Progenitor cell of endocrine pancreas (in vitro differentiated cells): ENCODE results near the gene TMEM129. TPM values are rescaled to one million over a fixed set of nuclear protein-coding genes. Genes with fewer than 3 reads are reported as not detected.

Experiments
- DNase-seq: peaks from one replicate; pipeline ENCODE4 v3.0.0; 2021; ENCODE audit warnings: low spot score; ENCODE audit not compliant: unreplicated experiment
- H3K27ac Mint-ChIP-seq: 2 replicates; pipeline ENCODE4 v1.8.0; 2021; ENCODE audit warnings: mild to moderate bottlenecking, moderate library complexity, mixed read lengths
- H3K27me3 Mint-ChIP-seq: 2 replicates; pipeline ENCODE4 v1.8.0; 2021; ENCODE audit warnings: mixed read lengths
- H3K36me3 Mint-ChIP-seq: 2 replicates; pipeline ENCODE4 v1.8.0; 2022; ENCODE audit warnings: mixed read lengths; ENCODE audit not compliant: insufficient read depth
- H3K4me1 Mint-ChIP-seq: 2 replicates; pipeline ENCODE4 v1.8.0; 2021; ENCODE audit warnings: low read depth, mixed read lengths
- H3K4me3 Mint-ChIP-seq: 2 replicates; pipeline ENCODE4 v1.8.0; 2021; ENCODE audit warnings: low read depth, mild to moderate bottlenecking, moderate library complexity, mixed read lengths
- H3K9me3 Mint-ChIP-seq: 2 replicates; pipeline ENCODE4 v1.8.0; 2021; ENCODE audit warnings: low read depth, mixed read lengths
- total RNA-seq: library from RNA; stranded (reverse); gene quantifications from 2 replicates; pipeline ENCODE4 v1.2.1, GENCODE V29; 2021
- TF ChIP-seq, protein P1 (sequence below): fragments of 200-600 bp; sonication (generic); IDR thresholded peaks from one replicate; pipeline ENCODE4 v1.5.0; 2021; ENCODE audit warnings: antibody characterized with exemption, mild to moderate bottlenecking; ENCODE audit not compliant: unreplicated experiment

TMEM129 gene
- total RNA-seq, 1 donor from 2014 or later = 30.0 TPM

DNA sequence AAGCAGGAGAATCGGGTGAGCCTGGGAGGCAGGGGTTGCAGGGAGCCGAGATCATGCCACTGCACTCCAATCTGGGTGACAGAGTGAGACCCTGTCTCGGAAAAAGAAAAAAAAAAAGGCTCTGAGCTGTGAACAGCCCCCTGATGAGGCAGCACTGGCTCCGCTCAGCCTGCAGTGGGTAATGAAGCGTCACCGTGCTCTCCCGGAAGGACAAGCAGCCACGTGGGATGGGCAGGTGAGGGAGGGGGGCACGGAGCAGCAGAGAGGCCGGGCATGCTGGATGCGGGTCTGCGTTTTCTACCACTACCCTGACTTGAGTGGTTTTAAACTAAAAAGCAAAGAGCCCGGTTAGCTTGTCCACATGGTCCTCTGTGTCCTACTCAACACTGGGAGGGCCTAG is 15.7 kb upstream of the TMEM129 start:
- H3K27ac Mint-ChIP-seq = no peak overlapping the region
- peaks cover 4% of the 10 kb centered on the region for H3K9me3 Mint-ChIP-seq
- TF ChIP-seq, protein P1, sequence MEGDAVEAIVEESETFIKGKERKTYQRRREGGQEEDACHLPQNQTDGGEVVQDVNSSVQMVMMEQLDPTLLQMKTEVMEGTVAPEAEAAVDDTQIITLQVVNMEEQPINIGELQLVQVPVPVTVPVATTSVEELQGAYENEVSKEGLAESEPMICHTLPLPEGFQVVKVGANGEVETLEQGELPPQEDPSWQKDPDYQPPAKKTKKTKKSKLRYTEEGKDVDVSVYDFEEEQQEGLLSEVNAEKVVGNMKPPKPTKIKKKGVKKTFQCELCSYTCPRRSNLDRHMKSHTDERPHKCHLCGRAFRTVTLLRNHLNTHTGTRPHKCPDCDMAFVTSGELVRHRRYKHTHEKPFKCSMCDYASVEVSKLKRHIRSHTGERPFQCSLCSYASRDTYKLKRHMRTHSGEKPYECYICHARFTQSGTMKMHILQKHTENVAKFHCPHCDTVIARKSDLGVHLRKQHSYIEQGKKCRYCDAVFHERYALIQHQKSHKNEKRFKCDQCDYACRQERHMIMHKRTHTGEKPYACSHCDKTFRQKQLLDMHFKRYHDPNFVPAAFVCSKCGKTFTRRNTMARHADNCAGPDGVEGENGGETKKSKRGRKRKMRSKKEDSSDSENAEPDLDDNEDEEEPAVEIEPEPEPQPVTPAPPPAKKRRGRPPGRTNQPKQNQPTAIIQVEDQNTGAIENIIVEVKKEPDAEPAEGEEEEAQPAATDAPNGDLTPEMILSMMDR = no peak
- H3K4me1 Mint-ChIP-seq = no peaks in the 10 kb centered on the region
- no peaks in the 10 kb centered on the region for H3K27me3 Mint-ChIP-seq
- DNase-seq = no peak
- peaks cover 25% of the 10 kb centered on the region for H3K36me3 Mint-ChIP-seq
- no peak overlapping the region for H3K4me3 Mint-ChIP-seq

DNA sequence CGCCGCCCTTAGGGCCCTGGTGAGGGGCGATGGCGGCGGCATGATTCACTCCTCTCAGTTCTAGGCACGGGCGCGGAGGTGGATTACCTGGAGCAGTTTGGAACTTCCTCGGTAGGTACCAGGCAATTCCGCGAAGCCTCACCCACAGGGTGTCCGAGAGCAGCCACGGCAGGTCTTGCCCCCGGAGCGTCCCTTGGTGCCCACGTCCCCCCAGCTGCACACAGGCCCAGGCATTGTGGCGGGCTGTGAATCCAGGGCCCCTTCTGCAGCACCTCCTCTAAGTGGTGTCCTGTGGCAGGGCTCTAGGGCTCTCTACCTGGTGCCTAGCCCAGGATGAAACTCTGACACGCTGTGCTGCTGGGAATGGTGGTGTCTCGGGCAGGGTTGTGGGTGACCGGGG is 14.1 kb upstream of the TMEM129 start:
- H3K36me3 Mint-ChIP-seq = peaks cover 20% of the 10 kb centered on the region
- H3K4me3 Mint-ChIP-seq = no peak overlapping the region
- H3K9me3 Mint-ChIP-seq = peaks cover 4% of the 10 kb centered on the region
- no peaks in the 10 kb centered on the region for H3K4me1 Mint-ChIP-seq
- TF ChIP-seq, protein P1 = no peak
- H3K27ac Mint-ChIP-seq = no peak overlapping the region
- DNase-seq = no peak
- H3K27me3 Mint-ChIP-seq = no peaks in the 10 kb centered on the region

DNA sequence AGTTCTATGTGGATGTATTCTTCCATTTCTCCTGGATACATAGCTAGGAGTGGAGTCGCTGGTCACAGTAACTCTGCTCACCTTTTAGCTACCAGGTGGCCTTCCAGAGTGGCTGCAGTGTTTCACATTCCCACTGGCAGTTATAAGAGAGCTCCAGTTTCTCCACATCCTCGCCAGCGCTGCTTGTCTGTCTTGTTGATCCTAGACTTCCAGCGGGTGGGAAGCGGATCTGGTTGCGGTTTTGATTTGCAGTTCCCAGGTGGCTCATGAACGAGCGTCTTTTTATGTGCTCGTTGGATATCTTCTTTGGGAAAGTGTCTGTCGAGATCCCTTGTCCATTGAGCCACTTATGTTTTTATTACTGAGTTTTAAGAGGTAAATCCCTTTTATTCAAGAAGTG is 11.8 kb upstream of the TMEM129 start:
- no peak for DNase-seq
- Mint-ChIP-seq H3K27me3 (no peaks in the 10 kb centered on the region), H3K4me1 (no peaks in the 10 kb centered on the region), H3K36me3 (peaks cover 8% of the 10 kb centered on the region), H3K27ac (no peak overlapping the region), H3K9me3 (no peaks in the 10 kb centered on the region), H3K4me3 (no peak overlapping the region)
- TF ChIP-seq, protein P1 = no peak

DNA sequence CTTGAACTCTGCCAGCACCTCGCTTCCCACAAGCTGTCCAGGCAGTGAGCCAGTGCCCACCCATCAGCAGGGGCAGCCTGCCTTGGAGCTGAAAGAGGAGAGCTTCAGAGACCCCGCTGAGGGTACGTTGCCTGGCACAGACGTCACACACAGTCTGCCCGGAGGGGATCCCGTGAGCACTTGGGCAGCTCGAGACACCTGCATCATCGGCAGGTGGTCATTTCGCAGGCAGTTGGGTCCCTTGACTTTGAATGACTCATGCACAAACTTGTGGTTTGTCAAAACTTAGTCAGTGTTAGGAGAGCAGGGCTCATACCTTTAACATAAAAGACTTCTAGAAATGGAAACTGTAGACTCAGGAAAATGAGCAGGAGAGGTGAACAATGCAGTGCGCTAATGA is 10.1 kb upstream of the TMEM129 start:
- no peak overlapping the region for H3K27ac Mint-ChIP-seq
- no peaks in the 10 kb centered on the region for H3K9me3 Mint-ChIP-seq
- peaks cover 3% of the 10 kb centered on the region for H3K4me1 Mint-ChIP-seq
- H3K36me3 Mint-ChIP-seq = peaks cover 3% of the 10 kb centered on the region
- no peak overlapping the region for H3K4me3 Mint-ChIP-seq
- no peak for DNase-seq
- H3K27me3 Mint-ChIP-seq = no peaks in the 10 kb centered on the region
- TF ChIP-seq, protein P1 = no peak

DNA sequence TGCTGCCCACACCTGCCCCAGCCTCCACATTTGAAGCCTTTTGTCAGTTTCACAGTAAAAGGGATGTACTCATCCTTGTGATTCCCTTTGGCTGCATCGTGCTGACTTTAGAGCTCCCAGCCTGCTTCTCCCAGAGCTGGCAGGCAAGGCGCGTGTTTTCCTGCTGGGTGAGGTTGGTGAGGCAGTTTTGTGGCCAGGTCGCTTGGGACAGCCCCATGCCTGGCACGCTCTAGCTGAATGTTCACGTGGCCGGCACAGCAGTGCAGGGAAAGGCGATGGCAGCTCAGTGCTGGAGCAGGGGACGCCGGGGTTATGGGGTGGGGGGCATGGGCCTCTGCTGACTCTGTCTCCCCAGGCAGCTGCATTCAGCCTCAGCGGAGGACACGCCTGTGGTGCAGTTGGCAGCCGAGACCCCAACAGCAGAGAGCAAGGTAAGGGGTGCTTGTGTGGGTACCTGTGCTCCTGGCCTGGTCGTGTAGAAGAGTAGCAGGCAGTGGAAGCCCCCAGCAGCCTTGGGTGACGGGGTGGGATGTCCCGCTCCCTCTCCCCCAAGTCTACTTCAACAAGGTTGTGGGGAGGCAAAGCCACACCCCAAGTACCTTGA is 9.5 kb upstream of the TMEM129 start:
- no peak overlapping the region for H3K4me3 Mint-ChIP-seq
- no peaks in the 10 kb centered on the region for H3K27me3 Mint-ChIP-seq
- TF ChIP-seq, protein P1 = no peak
- DNase-seq = no peak
- no peaks in the 10 kb centered on the region for H3K9me3 Mint-ChIP-seq
- peaks cover 3% of the 10 kb centered on the region for H3K4me1 Mint-ChIP-seq
- no peak overlapping the region for H3K27ac Mint-ChIP-seq
- peaks cover 3% of the 10 kb centered on the region for H3K36me3 Mint-ChIP-seq
